ENCODE data around the gene KRT82.

GRCh38 chr12:52356762-52357580 lies 49.2 kb downstream of the KRT82 start:
- TF ChIP-seq CTCF (conservative IDR thresholded peaks at IDR 0.05; ENCODE audit: low read depth in 2 of 2) (no peak), REST (IDR thresholded peaks at IDR 0.05; ENCODE audit: unreplicated experiment) (no peak), POLR2AphosphoS5 (IDR thresholded peaks at IDR 0.05; ENCODE audit: low read depth) (no peak), ZNF462 (CRISPR knock-in tag; IDR thresholded peaks at IDR 0.05) (no peak), EZH2 (IDR thresholded peaks at IDR 0.05; ENCODE audit: low read depth, unreplicated experiment) (no peak), EZH2phosphoT487 (IDR thresholded peaks at IDR 0.05; ENCODE audit: unreplicated experiment) (no peak), CREB1 (CRISPR knock-in tag; IDR thresholded peaks at IDR 0.05; ENCODE audit: low read depth) (no peak)
